HepG2 (cell line): Measurements from ENCODE around the gene CGNL1. TPM values are rescaled to one million over a fixed set of nuclear protein-coding genes. Genes with fewer than 3 reads are reported as not detected.

Experiments
- ATAC-seq: fragments of 200-7000 bp; cut with Tn5 transposase; 3 replicates; pipeline ENCODE4 v1.9.1; 2020; ENCODE audit warnings: mild to moderate bottlenecking, moderate library complexity
- BruUV-seq: library from RNA; stranded (reverse); fragments of 400-500 nt; replicated peaks from 2 replicates; lab custom pipeline; 2021; lab: Mats Ljungman, UMichigan
- CTCF ChIA-PET: fragments of 300-600 bp; formaldehyde crosslinking; extraction: SDS; loops from one replicate; lab custom pipeline; 2021; ENCODE audit warnings: low total read pairs, inconsistent platforms, low intra/inter-chr PET ratio; lab: Yijun Ruan, JAX
- POLR2A ChIA-PET: fragments of 350-600 bp; sonication (Branson Sonifier 250); formaldehyde crosslinking; loops from one replicate; lab custom pipeline; 2020; ENCODE audit warnings: antibody characterized with exemption, inconsistent platforms; lab: Yijun Ruan, JAX
- DNase-seq: peaks from one replicate; pipeline ENCODE4 v3.0.0-alpha.2; 2015; ENCODE audit warnings: low spot score
- FAIRE-seq: peaks from 3 replicates; lab custom pipeline; 2011; peaks lifted over from hg19 to GRCh38; lab: Jason Lieb, UNC
- H2AFZ ChIP-seq: one replicate; pipeline ENCODE4 v1.6.1; 2011; ENCODE audit warnings: low read length, inconsistent platforms
- H3K27ac ChIP-seq: fragments of 300-600 bp; 3 replicates; pipeline ENCODE4 v1.8.0; 2011; ENCODE audit warnings: mixed run types, mild to moderate bottlenecking, mixed read lengths, low read length, inconsistent platforms; ENCODE audit not compliant: insufficient read depth; ENCODE audit errors: extremely low read length
- H3K27me3 ChIP-seq, 2 experiments: fragments of 200-600 bp in 1 of 2; 2 replicates in 1 of 2; 3 replicates in 1 of 2; pipeline versions ENCODE4 v1.6.0 to v1.8.0; 2011; ENCODE audit warnings: low read length in 2 of 2, mild to moderate bottlenecking in 2 of 2, moderate library complexity in 2 of 2, inconsistent platforms in 1 of 2; ENCODE audit not compliant: insufficient read depth in 2 of 2, control insufficient read depth in 1 of 2
- H3K36me3 ChIP-seq, 2 experiments: fragments of 200-600 bp in 1 of 2; replicated peaks in 1 of 2; 2 replicates in 1 of 2; 3 replicates in 1 of 2; pipeline versions ENCODE4 v1.5.1 to v1.8.0; 2011; ENCODE audit warnings: low read length in 2 of 2, inconsistent platforms in 1 of 2; ENCODE audit not compliant: insufficient read depth in 2 of 2, control insufficient read depth in 1 of 2
- H3K4me1 ChIP-seq: 2 replicates; pipeline ENCODE4 v1.5.1; 2012; ENCODE audit warnings: low read length, inconsistent platforms; ENCODE audit not compliant: insufficient read depth
- H3K4me2 ChIP-seq: 2 replicates; pipeline ENCODE4 v1.6.0; 2011; ENCODE audit warnings: low read depth, low read length, inconsistent platforms
- H3K4me3 ChIP-seq, 3 experiments: fragments of 200-600 bp in 1 of 3; sonication (generic), shearing (Covaris generic) in 1 of 3; replicated peaks in 1 of 3; 2 replicates each; pipeline ENCODE4 v1.5.1; 2011 to 2016; ENCODE audit warnings: low read length in 3 of 3, inconsistent platforms in 2 of 3, low read depth in 2 of 3, mild to moderate bottlenecking in 2 of 3, control low read depth in 1 of 3, mixed read lengths in 1 of 3; ENCODE audit not compliant: insufficient read depth in 1 of 3
- H3K79me2 ChIP-seq: one replicate; pipeline ENCODE4 v1.6.1; 2011; ENCODE audit warnings: low read length, inconsistent platforms; ENCODE audit not compliant: insufficient read depth
- H3K9ac ChIP-seq: 2 replicates; pipeline ENCODE4 v1.6.0; 2011; ENCODE audit warnings: mild to moderate bottlenecking, low read depth, low read length, inconsistent platforms; ENCODE audit not compliant: insufficient read depth
- H3K9me3 ChIP-seq: 2 replicates; pipeline ENCODE4 v1.5.1; 2012; ENCODE audit warnings: mild to moderate bottlenecking, low read length
- H4K20me1 ChIP-seq: 2 replicates; pipeline ENCODE4 v1.6.0; 2011; ENCODE audit warnings: inconsistent platforms, mild to moderate bottlenecking, low read length, moderate library complexity; ENCODE audit not compliant: insufficient read depth
- FOXA1 ChIP-seq, 2 experiments: fragments of 450-650 bp in 1 of 2; sonication (generic) in 1 of 2; formaldehyde crosslinking in 1 of 2; IDR thresholded peaks; 2 replicates each; pipeline versions ENCODE4 v1.4.0 to v1.6.1; 2016 to 2020; ENCODE audit warnings: missing genetic modification reagents in 1 of 2
- HNRNPK ChIP-seq: fragments of 200-400 bp; formaldehyde crosslinking; IDR thresholded peaks from 2 replicates; pipeline ENCODE4 v1.6.1; 2018; ENCODE audit warnings: low read length, low read depth, moderate library complexity, mild to moderate bottlenecking; ENCODE audit not compliant: poor library complexity, severe bottlenecking
- MBD4 ChIP-seq: IDR thresholded peaks from 2 replicates; pipeline ENCODE4 v1.6.1; 2012; ENCODE audit warnings: low read length, inconsistent platforms, borderline replicate concordance
- MXI1 ChIP-seq: IDR thresholded peaks from 3 replicates; pipeline ENCODE4 v1.6.1; 2012; ENCODE audit warnings: low read depth, low read length, inconsistent platforms, borderline replicate concordance
- RAD21 ChIP-seq: fragments of 450-650 bp; formaldehyde crosslinking; IDR thresholded peaks from 2 replicates; pipeline ENCODE4 v1.5.0; 2020; ENCODE audit warnings: mild to moderate bottlenecking
- U2AF2 ChIP-seq: fragments of 200-400 bp; formaldehyde crosslinking; IDR thresholded peaks from 2 replicates; pipeline ENCODE4 v1.6.1; 2017; ENCODE audit warnings: low read depth, mild to moderate bottlenecking, low read length
- ZBTB1 ChIP-seq: sonication (generic); formaldehyde crosslinking; IDR thresholded peaks from 2 replicates; pipeline ENCODE4 v1.4.0; 2020; ENCODE audit warnings: missing genetic modification reagents, borderline replicate concordance
- ZNF317 ChIP-seq: sonication (generic); formaldehyde crosslinking; IDR thresholded peaks from 2 replicates; pipeline ENCODE4 v1.5.0; 2020; ENCODE audit warnings: mild to moderate bottlenecking, missing genetic modification reagents
- ZNF616 ChIP-seq: sonication (generic); formaldehyde crosslinking; IDR thresholded peaks from 2 replicates; pipeline ENCODE4 v1.5.0; 2020; ENCODE audit warnings: low read depth, mild to moderate bottlenecking, missing genetic modification reagents
- ZNF766 ChIP-seq: sonication (generic); formaldehyde crosslinking; IDR thresholded peaks from 2 replicates; pipeline ENCODE4 v1.5.0; 2020; ENCODE audit warnings: missing genetic modification reagents, borderline replicate concordance
- WGBS: methylation state at CpG from one replicate; pipeline ENCODE4 v1.1.6; 2017; ENCODE audit warnings: low lambda C conversion rate; 5-methylcytosine and 5-hydroxymethylcytosine counted together
- in situ Hi-C: cut with HindIII; loops from 2 replicates; pipeline ENCODE4 v1.10.0; 2017; ENCODE audit warnings: low pct_unique_long_range_greater_than_20kb; ENCODE audit not compliant: extremely low pct_ligation_motif_present
- intact Hi-C: fragments of 100-400 bp; cut with micrococcal nuclease; formaldehyde crosslinking; loops from one replicate; pipeline ENCODE4 v1.10.0; 2022; ENCODE audit not compliant: unreplicated experiment
- polyA plus RNA-seq, 8 experiments: library from polyadenylated mRNA; depleted of rRNA in 3 of 8; stranded (reverse) in 7 of 8; unstranded in 1 of 8; fragments of >200 nt; fragmentation: Illumina TruSeq in 4 of 8; extraction: Trizol in 4 of 8; gene quantifications; 2 replicates each; pipeline versions ENCODE4 v1.2.1 to v1.2.3, GENCODE V29; 2011 to 2016; ENCODE audit warnings: low read depth in 4 of 8, missing spikeins in 1 of 8, mixed read lengths in 1 of 8; ENCODE audit not compliant: insufficient read depth in 1 of 8
- total RNA-seq, 5 experiments: library from RNA; depleted of rRNA; stranded (reverse); fragments of >200 nt; fragmentation: Illumina TruSeq; extraction: Trizol; gene quantifications; 2 replicates each; pipeline ENCODE4 v1.2.3, GENCODE V29; 2016; ENCODE audit warnings: low read depth in 1 of 5
- TF ChIP-seq, protein P1 (sequence below): sonication (generic); formaldehyde crosslinking; IDR thresholded peaks from 2 replicates; pipeline ENCODE4 v1.4.0; 2020; ENCODE audit warnings: mild to moderate bottlenecking, missing genetic modification reagents
- TF ChIP-seq, protein P2 (sequence below): sonication (generic); formaldehyde crosslinking; IDR thresholded peaks from 2 replicates; pipeline ENCODE4 v1.8.1; 2022; ENCODE audit warnings: low read depth, mild to moderate bottlenecking, missing genetic modification reagents
- TF ChIP-seq, protein P3 (sequence below): sonication (generic); formaldehyde crosslinking; IDR thresholded peaks from 2 replicates; pipeline ENCODE4 v1.4.0; 2020; ENCODE audit warnings: missing genetic modification reagents, borderline replicate concordance
- TF ChIP-seq, protein P4 (sequence below): fragments of 450-650 bp; IDR thresholded peaks from 2 replicates; pipeline ENCODE4 v1.6.1; 2017; ENCODE audit warnings: mild to moderate bottlenecking

Gene CGNL1
- total and polyA plus RNA-seq, 2 of the 13 experiments (the other 11 are each of a cell fraction or from before 2014, with no cell fraction given): 5.6 to 15.6 TPM

DNA sequence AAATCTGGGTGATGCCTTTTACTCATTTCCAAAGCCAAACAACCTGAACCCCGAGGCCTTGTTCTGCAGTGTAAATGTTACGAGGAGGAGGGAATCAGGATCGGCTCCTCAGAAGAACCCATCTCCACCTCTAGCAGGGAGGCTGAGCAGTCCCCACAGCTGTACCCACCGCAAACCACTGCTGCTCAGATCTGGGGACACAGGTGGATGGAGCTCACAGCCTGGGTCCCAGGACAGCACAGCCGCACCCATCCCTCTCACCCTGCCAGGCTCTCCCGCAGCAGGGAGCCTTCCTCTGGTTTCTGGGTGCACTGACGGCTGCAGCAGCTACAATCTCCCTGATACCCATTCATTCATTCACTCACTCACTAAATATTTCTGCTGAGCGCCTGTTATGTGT, 44.0 kb upstream of the CGNL1 start:
- 43% methylated on average over 8 of the region's 8 CpGs for WGBS
- intact Hi-C loops: loop anchor here (5.0 to 10.0 kb wide), 2 partner anchors 188 to 785 kb away; no protein-coding TSS in a partner anchor
- ChIA-PET CTCF (no interaction called here), POLR2A (no interaction called here)
- H3K36me3 ChIP-seq: no peaks in the 10 kb centered on the region
- FAIRE-seq (no peak), ATAC-seq (no peak), DNase-seq (no peak)
- peaks cover 10% of the 10 kb centered on the region; the same call in 1 of the 2 replicates for H3K4me1 ChIP-seq
- no TSS peak for BruUV-seq
- no peak overlapping the region for H2AFZ ChIP-seq
- no peaks in the 10 kb centered on the region for H3K9me3 ChIP-seq
- no peak overlapping the region for H3K4me3 ChIP-seq
- H3K9ac ChIP-seq: no peak overlapping the region
- H3K27me3 ChIP-seq: peaks cover 11 to 64% of the 10 kb centered on the region in 2 experiments
- TF ChIP-seq ZNF766: no peak
- TF ChIP-seq, protein P1, sequence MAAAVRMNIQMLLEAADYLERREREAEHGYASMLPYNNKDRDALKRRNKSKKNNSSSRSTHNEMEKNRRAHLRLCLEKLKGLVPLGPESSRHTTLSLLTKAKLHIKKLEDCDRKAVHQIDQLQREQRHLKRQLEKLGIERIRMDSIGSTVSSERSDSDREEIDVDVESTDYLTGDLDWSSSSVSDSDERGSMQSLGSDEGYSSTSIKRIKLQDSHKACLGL (CRISPR knock-in tag): no peak
- TF ChIP-seq U2AF2: no peak
- TF ChIP-seq, protein P2, sequence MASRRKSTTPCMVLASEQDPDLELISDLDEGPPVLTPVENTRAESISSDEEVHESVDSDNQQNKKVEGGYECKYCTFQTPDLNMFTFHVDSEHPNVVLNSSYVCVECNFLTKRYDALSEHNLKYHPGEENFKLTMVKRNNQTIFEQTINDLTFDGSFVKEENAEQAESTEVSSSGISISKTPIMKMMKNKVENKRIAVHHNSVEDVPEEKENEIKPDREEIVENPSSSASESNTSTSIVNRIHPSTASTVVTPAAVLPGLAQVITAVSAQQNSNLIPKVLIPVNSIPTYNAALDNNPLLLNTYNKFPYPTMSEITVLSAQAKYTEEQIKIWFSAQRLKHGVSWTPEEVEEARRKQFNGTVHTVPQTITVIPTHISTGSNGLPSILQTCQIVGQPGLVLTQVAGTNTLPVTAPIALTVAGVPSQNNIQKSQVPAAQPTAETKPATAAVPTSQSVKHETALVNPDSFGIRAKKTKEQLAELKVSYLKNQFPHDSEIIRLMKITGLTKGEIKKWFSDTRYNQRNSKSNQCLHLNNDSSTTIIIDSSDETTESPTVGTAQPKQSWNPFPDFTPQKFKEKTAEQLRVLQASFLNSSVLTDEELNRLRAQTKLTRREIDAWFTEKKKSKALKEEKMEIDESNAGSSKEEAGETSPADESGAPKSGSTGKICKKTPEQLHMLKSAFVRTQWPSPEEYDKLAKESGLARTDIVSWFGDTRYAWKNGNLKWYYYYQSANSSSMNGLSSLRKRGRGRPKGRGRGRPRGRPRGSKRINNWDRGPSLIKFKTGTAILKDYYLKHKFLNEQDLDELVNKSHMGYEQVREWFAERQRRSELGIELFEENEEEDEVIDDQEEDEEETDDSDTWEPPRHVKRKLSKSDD (CRISPR knock-in tag): no peak
- no peak for TF ChIP-seq HNRNPK
- TF ChIP-seq FOXA1 (IDR thresholded peaks at IDR 0.05): no peak
- TF ChIP-seq FOXA1 (CRISPR knock-in tag; IDR thresholded peaks at IDR 0.05): no peak
- no peak for TF ChIP-seq ZNF317 (CRISPR knock-in tag)
- no peak for TF ChIP-seq MXI1
- TF ChIP-seq MBD4: no peak
- TF ChIP-seq, protein P3, sequence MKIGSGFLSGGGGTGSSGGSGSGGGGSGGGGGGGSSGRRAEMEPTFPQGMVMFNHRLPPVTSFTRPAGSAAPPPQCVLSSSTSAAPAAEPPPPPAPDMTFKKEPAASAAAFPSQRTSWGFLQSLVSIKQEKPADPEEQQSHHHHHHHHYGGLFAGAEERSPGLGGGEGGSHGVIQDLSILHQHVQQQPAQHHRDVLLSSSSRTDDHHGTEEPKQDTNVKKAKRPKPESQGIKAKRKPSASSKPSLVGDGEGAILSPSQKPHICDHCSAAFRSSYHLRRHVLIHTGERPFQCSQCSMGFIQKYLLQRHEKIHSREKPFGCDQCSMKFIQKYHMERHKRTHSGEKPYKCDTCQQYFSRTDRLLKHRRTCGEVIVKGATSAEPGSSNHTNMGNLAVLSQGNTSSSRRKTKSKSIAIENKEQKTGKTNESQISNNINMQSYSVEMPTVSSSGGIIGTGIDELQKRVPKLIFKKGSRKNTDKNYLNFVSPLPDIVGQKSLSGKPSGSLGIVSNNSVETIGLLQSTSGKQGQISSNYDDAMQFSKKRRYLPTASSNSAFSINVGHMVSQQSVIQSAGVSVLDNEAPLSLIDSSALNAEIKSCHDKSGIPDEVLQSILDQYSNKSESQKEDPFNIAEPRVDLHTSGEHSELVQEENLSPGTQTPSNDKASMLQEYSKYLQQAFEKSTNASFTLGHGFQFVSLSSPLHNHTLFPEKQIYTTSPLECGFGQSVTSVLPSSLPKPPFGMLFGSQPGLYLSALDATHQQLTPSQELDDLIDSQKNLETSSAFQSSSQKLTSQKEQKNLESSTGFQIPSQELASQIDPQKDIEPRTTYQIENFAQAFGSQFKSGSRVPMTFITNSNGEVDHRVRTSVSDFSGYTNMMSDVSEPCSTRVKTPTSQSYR: no peak
- TF ChIP-seq RAD21 (CRISPR knock-in tag): no peak
- TF ChIP-seq, protein P4, sequence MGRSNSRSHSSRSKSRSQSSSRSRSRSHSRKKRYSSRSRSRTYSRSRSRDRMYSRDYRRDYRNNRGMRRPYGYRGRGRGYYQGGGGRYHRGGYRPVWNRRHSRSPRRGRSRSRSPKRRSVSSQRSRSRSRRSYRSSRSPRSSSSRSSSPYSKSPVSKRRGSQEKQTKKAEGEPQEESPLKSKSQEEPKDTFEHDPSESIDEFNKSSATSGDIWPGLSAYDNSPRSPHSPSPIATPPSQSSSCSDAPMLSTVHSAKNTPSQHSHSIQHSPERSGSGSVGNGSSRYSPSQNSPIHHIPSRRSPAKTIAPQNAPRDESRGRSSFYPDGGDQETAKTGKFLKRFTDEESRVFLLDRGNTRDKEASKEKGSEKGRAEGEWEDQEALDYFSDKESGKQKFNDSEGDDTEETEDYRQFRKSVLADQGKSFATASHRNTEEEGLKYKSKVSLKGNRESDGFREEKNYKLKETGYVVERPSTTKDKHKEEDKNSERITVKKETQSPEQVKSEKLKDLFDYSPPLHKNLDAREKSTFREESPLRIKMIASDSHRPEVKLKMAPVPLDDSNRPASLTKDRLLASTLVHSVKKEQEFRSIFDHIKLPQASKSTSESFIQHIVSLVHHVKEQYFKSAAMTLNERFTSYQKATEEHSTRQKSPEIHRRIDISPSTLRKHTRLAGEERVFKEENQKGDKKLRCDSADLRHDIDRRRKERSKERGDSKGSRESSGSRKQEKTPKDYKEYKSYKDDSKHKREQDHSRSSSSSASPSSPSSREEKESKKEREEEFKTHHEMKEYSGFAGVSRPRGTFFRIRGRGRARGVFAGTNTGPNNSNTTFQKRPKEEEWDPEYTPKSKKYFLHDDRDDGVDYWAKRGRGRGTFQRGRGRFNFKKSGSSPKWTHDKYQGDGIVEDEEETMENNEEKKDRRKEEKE: no peak
- TF ChIP-seq ZBTB1: no peak
- TF ChIP-seq ZNF616 (CRISPR knock-in tag): no peak
- in situ Hi-C loops: no loop called here
- H3K4me2 ChIP-seq: no peak overlapping the region
- no peak overlapping the region for H3K27ac ChIP-seq
- H3K79me2 ChIP-seq: no peaks in the 10 kb centered on the region
- no peaks in the 10 kb centered on the region for H4K20me1 ChIP-seq
